Measurements from ENCODE around the gene MTF1.

Gene MTF1

DNA sequence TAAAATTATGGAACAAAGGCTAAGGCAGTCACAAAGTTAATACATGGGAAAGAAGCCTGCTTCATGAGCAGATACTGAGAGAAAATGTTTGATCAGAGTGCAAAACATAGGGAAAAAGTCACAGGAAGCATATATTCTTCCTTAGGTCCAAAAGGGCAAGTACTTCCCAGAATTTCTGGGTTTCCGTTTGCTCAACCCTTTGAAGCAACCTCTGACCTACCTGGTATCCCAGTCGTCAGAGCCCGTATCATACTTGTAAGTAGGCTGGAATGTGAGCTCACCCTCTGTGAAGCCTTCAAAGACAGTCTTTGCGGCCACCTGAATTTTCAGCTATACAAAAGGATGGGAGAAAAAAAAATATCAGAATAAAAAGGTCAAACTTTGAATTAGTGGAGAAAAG lies 20.5 kb upstream of the MTF1 start:
- TF ChIP-seq, protein P1, sequence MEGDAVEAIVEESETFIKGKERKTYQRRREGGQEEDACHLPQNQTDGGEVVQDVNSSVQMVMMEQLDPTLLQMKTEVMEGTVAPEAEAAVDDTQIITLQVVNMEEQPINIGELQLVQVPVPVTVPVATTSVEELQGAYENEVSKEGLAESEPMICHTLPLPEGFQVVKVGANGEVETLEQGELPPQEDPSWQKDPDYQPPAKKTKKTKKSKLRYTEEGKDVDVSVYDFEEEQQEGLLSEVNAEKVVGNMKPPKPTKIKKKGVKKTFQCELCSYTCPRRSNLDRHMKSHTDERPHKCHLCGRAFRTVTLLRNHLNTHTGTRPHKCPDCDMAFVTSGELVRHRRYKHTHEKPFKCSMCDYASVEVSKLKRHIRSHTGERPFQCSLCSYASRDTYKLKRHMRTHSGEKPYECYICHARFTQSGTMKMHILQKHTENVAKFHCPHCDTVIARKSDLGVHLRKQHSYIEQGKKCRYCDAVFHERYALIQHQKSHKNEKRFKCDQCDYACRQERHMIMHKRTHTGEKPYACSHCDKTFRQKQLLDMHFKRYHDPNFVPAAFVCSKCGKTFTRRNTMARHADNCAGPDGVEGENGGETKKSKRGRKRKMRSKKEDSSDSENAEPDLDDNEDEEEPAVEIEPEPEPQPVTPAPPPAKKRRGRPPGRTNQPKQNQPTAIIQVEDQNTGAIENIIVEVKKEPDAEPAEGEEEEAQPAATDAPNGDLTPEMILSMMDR (IDR thresholded peaks at IDR 0.05; ENCODE audit: insufficient read depth, low read depth, low read length, missing control alignments) = no peak
- no peak for DNase-seq (ENCODE audit: low read depth)
- H3K4me3 ChIP-seq (ENCODE audit: low read length) = no peak overlapping the region

DNA sequence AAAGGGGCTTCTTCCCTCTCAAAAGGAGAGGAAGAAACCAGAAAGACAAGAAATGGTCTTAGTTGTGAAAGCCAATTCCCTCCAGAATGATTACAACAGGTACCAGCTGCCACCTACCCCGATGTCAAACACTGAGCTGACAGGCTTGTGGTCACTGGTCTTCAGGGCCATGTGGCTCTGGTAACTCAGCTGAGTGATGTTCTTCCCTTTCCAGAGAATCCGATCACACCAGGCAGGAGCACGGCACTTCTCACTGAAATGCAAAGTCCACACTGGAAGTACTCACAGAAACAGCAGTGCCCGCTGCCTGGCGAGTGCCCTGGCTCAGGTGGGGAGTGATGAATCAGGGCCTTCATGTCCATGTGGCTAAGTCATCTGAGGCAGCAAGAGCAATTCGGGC lies 18.7 kb upstream of the MTF1 start:
- TF ChIP-seq, protein P1 (IDR thresholded peaks at IDR 0.05; ENCODE audit: insufficient read depth, low read depth, low read length, missing control alignments) = no peak
- no peak for DNase-seq (ENCODE audit: low read depth)
- H3K4me3 ChIP-seq (ENCODE audit: low read length) = no peak overlapping the region

DNA sequence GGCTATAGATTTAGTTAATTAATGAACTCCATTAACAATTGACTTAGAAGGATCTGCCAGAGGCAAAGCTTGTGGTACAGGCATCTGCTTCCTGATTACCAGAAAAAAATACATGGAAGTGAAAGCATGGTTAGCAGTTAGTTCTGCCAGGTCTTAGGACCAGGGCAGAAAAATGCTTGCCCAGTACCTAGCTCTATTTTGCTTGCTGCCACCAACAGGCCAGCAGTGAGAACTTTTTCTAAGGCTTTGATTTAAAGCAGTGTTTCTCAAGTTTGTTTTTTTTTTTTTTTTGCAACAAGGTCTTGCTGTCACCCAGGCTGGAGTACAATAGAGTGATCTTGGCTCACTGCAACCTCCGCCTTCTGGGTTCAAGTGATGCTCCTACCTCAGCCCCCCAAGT lies 16.4 kb upstream of the MTF1 start:
- DNase-seq (ENCODE audit: low read depth) = peak; percentile 57
- H3K4me3 ChIP-seq (ENCODE audit: low read length) = no peak overlapping the region
- TF ChIP-seq, protein P1 (IDR thresholded peaks at IDR 0.05; ENCODE audit: insufficient read depth, low read depth, low read length, missing control alignments) = peak; percentile 53

DNA sequence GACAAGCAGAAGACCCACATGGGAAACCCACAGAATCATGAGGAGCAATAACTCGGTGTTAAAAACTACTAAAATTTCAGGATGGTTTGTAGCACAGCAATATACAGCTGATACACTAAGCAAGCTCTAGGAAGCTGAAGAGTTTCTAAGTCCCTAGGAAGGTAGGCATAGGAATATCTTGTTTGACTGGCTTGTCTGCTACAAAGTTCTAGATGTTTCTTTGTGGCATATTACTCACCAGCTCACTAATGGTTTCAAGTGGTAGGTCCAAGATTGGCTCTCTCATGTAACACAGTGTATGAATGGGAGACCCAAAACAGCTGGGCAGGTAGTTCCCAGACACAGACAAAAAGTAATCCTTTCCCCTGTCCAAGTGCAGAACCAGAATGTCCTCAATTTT lies 13.3 kb upstream of the MTF1 start:
- H3K4me3 ChIP-seq (ENCODE audit: low read length) = no peak overlapping the region
- TF ChIP-seq, protein P1 (IDR thresholded peaks at IDR 0.05; ENCODE audit: insufficient read depth, low read depth, low read length, missing control alignments) = no peak
- peak; percentile 66 for DNase-seq (ENCODE audit: low read depth)

DNA sequence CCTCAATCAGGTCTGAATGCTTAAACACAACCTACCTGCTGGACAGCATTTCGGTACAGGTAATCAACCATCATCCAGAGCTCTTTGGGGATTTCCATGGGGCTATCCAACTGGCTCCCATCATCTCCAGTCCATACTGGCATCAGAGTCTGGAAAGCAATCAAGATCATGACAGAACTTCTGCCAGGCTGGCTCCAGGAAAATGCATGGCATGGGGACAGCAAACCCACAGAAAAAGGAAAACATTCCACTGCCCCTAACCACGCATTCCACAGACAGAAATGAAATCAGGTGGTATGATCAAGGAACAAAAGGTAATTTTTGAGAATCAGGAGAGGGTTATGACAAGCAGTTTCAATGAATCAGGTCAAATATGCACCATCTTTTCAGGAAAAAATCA lies 9.1 kb upstream of the MTF1 start:
- TF ChIP-seq, protein P1 (IDR thresholded peaks at IDR 0.05; ENCODE audit: insufficient read depth, low read depth, low read length, missing control alignments) = no peak
- peak; percentile 38 for DNase-seq (ENCODE audit: low read depth)
- no peak overlapping the region for H3K4me3 ChIP-seq (ENCODE audit: low read length)

DNA sequence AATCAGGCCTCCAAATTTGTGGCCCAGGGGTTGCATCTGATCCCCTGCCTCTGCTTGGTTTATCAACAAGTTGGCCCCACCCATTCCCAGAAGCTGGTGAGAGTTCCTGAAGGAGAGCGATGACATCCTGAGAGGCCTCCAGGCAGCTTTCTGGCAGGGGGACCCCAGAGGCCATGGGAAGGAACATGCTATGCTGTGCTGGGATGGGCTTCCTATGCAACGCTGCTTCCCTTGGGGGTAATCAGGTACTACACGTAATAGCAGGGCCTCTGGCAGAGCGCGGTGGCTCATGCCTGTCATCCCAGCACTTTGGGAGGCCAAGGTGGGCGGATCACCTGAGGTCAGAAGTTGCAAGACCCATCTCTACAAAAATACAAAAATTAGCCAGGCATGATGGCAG lies 8.4 kb upstream of the MTF1 start:
- H3K4me3 ChIP-seq (ENCODE audit: low read length) = no peak overlapping the region
- no peak for DNase-seq (ENCODE audit: low read depth)
- TF ChIP-seq, protein P1 (IDR thresholded peaks at IDR 0.05; ENCODE audit: insufficient read depth, low read depth, low read length, missing control alignments) = no peak

DNA sequence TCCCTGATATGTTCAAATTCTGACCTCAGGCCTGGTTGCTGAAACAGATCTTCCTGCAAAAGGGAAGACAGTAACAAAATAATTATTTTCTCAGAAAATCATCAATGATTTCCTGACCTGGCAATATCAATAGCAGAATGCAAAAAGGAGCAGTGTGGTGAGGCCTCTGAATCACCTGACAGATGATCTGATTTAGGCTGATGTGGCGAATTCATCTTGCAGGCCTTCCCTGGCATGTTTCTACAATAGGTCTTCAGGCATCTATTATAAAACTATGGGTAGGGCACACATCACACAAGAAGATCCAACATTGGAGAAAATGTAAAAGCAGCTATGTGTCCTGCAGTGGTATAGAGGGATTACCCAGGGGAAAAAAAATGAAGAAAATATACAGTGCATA lies 7.1 kb upstream of the MTF1 start:
- peak; percentile 51 for DNase-seq (ENCODE audit: low read depth)
- H3K4me3 ChIP-seq (ENCODE audit: low read length) = no peak overlapping the region
- TF ChIP-seq, protein P1 (IDR thresholded peaks at IDR 0.05; ENCODE audit: insufficient read depth, low read depth, low read length, missing control alignments) = no peak

Data from epithelial cell of esophagus (primary cell).